Body of pancreas (tissue), 4 donors: Measurements from ENCODE around the gene ZNF343. TPM values are rescaled to one million over a fixed set of nuclear protein-coding genes. Genes with fewer than 3 reads are reported as not detected.

Experiments used
- ATAC-seq: fragments of 150-250 bp; one replicate; pipeline ENCODE4 v1.9.1; 2016
- DNase-seq, 4 donors: peaks; one replicate each; pipeline ENCODE4 v3.0.0-alpha.2; 2019
- H3K27ac ChIP-seq, 4 donors: fragments of 200-600 bp; sonication (generic); 1 replicate in 3 of 4; 2 replicates in 1 of 4; pipeline versions ENCODE4 v1.5.1 to v1.6.1; 2016 to 2019; ENCODE audit warnings: mild to moderate bottlenecking in 1 of 4, mixed read lengths in 1 of 4, moderate library complexity in 1 of 4
- H3K27me3 ChIP-seq, 2 donors: fragments of 200-600 bp; sonication (generic); one replicate each; pipeline ENCODE4 v1.6.0; 2016; ENCODE audit warnings: mild to moderate bottlenecking in 1 of 2
- H3K36me3 ChIP-seq, 2 donors: fragments of 200-600 bp; sonication (generic); replicated peaks in 1 of 2; 2 replicates each; pipeline ENCODE4 v1.5.1; 2016; ENCODE audit warnings: low read depth in 2 of 2; ENCODE audit not compliant: insufficient read depth in 1 of 2
- H3K4me1 ChIP-seq: fragments of 200-600 bp; sonication (generic); one replicate; pipeline ENCODE4 v1.6.0; 2016
- H3K4me3 ChIP-seq, 2 donors: fragments of 200-600 bp; sonication (generic); 1 replicate in 1 of 2; 2 replicates in 1 of 2; pipeline ENCODE4 v1.5.1; 2016 to 2019
- H3K9me3 ChIP-seq, 3 donors: fragments of 200-600 bp; sonication (generic); 1 replicate in 2 of 3; 2 replicates in 1 of 3; pipeline ENCODE4 v1.5.1; 2016
- POLR2A ChIP-seq, 3 donors: fragments of 450-650 bp; IDR thresholded peaks; one replicate each; pipeline ENCODE4 v1.6.1; 2016; ENCODE audit warnings: antibody characterized with exemption in 3 of 3, mild to moderate bottlenecking in 2 of 3
- WGBS, 2 donors: methylation state at CpG; one replicate each; pipeline ENCODE4 v1.1.5; 2017; 5-methylcytosine and 5-hydroxymethylcytosine counted together
- intact Hi-C: fragments of 100-400 bp; cut with DNase I; formaldehyde crosslinking; loops from one replicate; pipeline ENCODE4 v1.15.1; 2023
- total RNA-seq, 2 donors: library from RNA; depleted of rRNA; stranded (reverse); fragments of >200 nt; gene quantifications; one replicate each; pipeline ENCODE4 v1.1.0, GENCODE V29; 2016
- TF ChIP-seq, protein P1 (sequence below), 7 experiments: fragments of 450-650 bp in 4 of 7; fragments of 200-600 bp in 3 of 7; sonication (generic) in 3 of 7; IDR thresholded peaks; one replicate each; pipeline ENCODE4 v1.5.1; 2016 to 2019; ENCODE audit warnings: antibody characterized with exemption in 7 of 7

The ZNF343 gene
- total RNA-seq, 2 donors from 2014 or later, result 6.7 to 6.9 TPM

DNA sequence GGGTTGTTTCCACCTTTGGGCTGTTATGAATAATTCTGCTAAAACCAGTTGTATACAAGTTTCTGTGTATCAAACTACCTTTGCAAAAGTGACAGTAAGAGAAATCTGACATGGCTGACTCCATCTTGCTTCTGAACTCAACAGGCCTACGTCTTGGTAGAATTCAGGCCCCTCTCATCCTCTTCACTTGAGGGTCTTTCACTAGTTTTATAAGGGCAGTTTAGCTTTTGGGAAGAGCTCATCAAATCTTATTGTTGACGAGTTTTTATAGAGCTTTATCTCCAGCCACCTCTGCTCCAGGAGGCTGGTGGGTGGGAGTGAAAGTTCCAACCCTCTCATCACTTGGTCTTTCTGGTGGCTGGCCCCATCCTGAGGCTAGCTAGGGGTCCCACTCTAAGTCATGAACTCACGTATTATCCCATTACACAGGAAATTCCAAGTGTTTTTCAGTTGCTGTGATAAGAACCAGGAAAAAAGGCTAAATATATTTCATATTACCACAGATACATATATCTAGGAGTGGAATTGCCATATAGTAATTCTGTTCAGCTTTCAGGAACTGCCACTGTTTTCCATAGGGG is 49.7 kb downstream of the ZNF343 start:
- H3K4me1 ChIP-seq, result no peaks in the 10 kb centered on the region
- no peak overlapping the region for H3K4me3 ChIP-seq
- peaks cover 21 to 27% of the 10 kb centered on the region in 2 donors for H3K36me3 ChIP-seq
- no peaks in the 10 kb centered on the region for H3K27me3 ChIP-seq
- DNase-seq, result no peak
- TF ChIP-seq, protein P1, sequence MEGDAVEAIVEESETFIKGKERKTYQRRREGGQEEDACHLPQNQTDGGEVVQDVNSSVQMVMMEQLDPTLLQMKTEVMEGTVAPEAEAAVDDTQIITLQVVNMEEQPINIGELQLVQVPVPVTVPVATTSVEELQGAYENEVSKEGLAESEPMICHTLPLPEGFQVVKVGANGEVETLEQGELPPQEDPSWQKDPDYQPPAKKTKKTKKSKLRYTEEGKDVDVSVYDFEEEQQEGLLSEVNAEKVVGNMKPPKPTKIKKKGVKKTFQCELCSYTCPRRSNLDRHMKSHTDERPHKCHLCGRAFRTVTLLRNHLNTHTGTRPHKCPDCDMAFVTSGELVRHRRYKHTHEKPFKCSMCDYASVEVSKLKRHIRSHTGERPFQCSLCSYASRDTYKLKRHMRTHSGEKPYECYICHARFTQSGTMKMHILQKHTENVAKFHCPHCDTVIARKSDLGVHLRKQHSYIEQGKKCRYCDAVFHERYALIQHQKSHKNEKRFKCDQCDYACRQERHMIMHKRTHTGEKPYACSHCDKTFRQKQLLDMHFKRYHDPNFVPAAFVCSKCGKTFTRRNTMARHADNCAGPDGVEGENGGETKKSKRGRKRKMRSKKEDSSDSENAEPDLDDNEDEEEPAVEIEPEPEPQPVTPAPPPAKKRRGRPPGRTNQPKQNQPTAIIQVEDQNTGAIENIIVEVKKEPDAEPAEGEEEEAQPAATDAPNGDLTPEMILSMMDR (IDR thresholded peaks at IDR 0.05), result no peak
- TF ChIP-seq POLR2A (IDR thresholded peaks at IDR 0.05), result no peak
- WGBS, 2 donors, result 89 to 93% methylated on average over 3 of the region's 3 CpGs
- ATAC-seq, result no peak
- H3K27ac ChIP-seq, result no peak overlapping the region
- intact Hi-C loops, result no loop called here
- H3K9me3 ChIP-seq, result no peaks in the 10 kb centered on the region

DNA sequence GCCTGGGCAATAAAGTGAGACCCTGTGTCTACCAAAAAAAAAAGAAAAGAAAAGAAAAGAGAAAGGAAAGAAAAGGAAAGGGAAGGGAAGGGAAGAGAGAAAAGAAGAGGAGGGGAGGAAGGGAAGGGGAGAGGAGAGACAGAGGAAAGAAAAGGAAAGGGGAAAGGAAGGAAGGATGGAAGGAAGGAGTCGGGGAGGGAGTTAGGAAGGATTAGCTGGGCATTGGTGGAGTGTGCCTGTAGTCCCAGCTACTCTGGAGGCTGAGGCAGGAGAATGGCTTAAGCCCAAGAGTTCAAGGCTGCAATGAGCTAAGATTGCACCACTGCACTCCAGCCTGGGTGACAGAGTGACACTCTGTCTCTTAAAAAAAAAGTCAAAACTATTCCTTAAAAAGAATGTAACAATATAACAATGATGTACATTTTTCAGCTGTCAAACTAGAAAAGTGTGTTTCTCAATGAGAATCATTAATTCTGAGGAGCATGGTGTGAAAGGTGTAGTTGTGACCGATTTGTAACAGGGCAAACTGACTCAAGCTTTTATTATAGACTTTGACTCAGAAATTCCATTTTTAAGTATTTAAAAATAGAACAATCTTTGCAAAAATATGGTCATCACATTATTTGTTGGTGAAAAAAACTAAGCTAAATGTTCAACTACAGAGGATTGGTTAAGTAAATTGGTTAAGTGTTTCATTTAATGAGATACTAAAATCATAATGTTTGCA is 52.8 kb downstream of the ZNF343 start:
- no peak overlapping the region for H3K4me3 ChIP-seq
- H3K27ac ChIP-seq, result no peak overlapping the region
- intact Hi-C loops, result no loop called here
- H3K27me3 ChIP-seq, result no peaks in the 10 kb centered on the region
- DNase-seq (no peak), ATAC-seq (no peak)
- H3K9me3 ChIP-seq, result no peaks in the 10 kb centered on the region
- no peaks in the 10 kb centered on the region for H3K36me3 ChIP-seq
- WGBS, 2 donors, result 77 to 80% methylated on average over 2 of the region's 2 CpGs
- TF ChIP-seq, protein P1 (IDR thresholded peaks at IDR 0.05), result no peak
- TF ChIP-seq POLR2A (IDR thresholded peaks at IDR 0.05), result no peak
- no peaks in the 10 kb centered on the region for H3K4me1 ChIP-seq

DNA sequence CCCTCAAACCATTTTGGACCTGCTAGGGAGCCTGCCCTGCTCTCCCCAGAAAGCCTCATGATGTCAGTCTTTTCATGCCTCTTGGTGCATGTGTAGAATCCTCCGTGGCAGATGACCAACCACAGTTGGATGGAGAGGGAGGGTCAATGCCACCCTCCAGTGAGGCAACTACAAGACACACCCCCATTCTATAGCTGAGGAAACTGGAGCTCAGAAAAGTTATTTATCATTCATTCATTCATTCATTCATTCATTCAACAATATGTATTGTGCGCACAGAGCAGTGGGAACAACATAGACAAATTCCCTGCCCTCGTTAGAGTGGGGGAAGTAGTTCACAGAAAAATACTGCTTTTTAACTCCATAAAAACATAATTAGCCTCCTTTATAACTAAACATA is 54.9 kb downstream of the ZNF343 start:
- no peak for ATAC-seq

DNA sequence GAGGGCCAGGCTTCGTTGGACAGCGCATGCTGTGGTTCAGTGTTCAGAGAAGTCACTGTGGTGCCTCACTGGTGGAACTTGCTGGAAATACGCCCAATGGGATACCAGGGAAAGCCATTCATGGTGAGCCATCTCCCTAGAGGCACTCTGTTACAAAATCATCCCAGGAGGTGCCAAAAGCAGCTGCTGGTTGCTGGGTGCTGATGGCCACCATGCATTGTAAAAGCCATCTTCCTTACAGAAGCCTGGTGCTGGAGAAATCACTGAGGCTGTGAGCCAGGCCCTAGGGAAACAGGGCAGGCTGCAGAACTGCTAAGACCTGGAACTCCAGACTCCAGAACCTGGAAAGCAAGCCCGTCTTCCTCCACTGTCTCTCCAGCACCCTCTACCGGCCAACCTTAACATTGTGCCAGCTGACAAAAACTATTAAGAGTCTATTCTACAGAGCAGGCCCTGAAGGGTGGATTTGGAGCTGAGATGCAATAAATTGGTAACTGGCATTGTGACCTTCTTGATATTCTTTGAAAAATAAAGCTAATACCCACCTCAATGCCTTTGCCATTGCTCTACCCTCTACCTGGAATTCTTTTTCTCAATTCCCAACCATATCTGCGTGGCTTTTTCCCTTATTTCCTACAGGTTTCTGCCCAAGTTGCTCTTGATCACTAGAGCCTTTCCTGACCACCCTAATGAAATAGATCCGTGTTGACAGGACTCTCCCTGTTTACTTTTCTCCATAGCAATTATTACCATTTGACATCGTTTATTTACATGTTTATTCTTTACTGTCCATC is 56.6 kb downstream of the ZNF343 start:
- TF ChIP-seq, protein P1 (IDR thresholded peaks at IDR 0.05), result peak; percentile 71 to 83 (median 78)
- TF ChIP-seq POLR2A (IDR thresholded peaks at IDR 0.05), result no peak
- ATAC-seq (peak; percentile 76), DNase-seq (peak; percentile 76 to 79 (median 78))
- Histone ChIP-seq H3K27me3 (no peaks in the 10 kb centered on the region), H3K4me1 (no peaks in the 10 kb centered on the region), H3K4me3 (no peak overlapping the region), H3K36me3 (no peaks in the 10 kb centered on the region), H3K27ac (no peak overlapping the region), H3K9me3 (no peaks in the 10 kb centered on the region)
- 44 to 51% methylated on average over 7 to 8 of the region's 8 CpGs for WGBS, 2 donors
- intact Hi-C loops, result loop anchor here (5.0 kb wide), 1 partner anchor 245 kb away; no protein-coding TSS in a partner anchor

More for the DNA sequence above, 54.9 kb downstream of the ZNF343 start:
- no peaks in the 10 kb centered on the region for H3K9me3 ChIP-seq
- H3K36me3 ChIP-seq, result no peaks in the 10 kb centered on the region
- no peak for DNase-seq
- TF ChIP-seq, protein P1 (IDR thresholded peaks at IDR 0.05), result no peak
- TF ChIP-seq POLR2A (IDR thresholded peaks at IDR 0.05), result no peak
- intact Hi-C loops, result loop anchor here (5.0 kb wide), 1 partner anchor 246 kb away; no protein-coding TSS in a partner anchor
- 90 to 91% methylated on average over 3 of the region's 3 CpGs for WGBS, 2 donors
- no peak overlapping the region for H3K4me3 ChIP-seq
- no peaks in the 10 kb centered on the region for H3K27me3 ChIP-seq
- H3K4me1 ChIP-seq, result no peaks in the 10 kb centered on the region
- no peak overlapping the region for H3K27ac ChIP-seq
